LHCN-M2 (cell line): ENCODE results near the gene PRPF38B. TPM values are rescaled to one million over a fixed set of nuclear protein-coding genes. Genes with fewer than 3 reads are reported as not detected.
"Not testable (repeated sequence)": the region's sequence is repeated elsewhere in the genome, so short reads cannot be mapped to it uniquely, and the experiment has no call there.

ENCODE experiments used
- DNase-seq: peaks from one replicate; pipeline ENCODE4 v3.0.0-alpha.2; 2012; ENCODE audit warnings: low read depth
- polyA plus RNA-seq: library from polyadenylated mRNA; unstranded; fragments of >200 nt; gene quantifications from one replicate; pipeline ENCODE4 v1.2.1, GENCODE V29; 2012; ENCODE audit warnings: missing spikeins
- total RNA-seq: library from RNA; depleted of rRNA; stranded (reverse); fragments of >200 nt; gene quantifications from 2 replicates; pipeline ENCODE4 v1.2.3, GENCODE V29; 2014; rRNA removed

The PRPF38B gene, protein sequence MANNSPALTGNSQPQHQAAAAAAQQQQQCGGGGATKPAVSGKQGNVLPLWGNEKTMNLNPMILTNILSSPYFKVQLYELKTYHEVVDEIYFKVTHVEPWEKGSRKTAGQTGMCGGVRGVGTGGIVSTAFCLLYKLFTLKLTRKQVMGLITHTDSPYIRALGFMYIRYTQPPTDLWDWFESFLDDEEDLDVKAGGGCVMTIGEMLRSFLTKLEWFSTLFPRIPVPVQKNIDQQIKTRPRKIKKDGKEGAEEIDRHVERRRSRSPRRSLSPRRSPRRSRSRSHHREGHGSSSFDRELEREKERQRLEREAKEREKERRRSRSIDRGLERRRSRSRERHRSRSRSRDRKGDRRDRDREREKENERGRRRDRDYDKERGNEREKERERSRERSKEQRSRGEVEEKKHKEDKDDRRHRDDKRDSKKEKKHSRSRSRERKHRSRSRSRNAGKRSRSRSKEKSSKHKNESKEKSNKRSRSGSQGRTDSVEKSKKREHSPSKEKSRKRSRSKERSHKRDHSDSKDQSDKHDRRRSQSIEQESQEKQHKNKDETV
- 13.1 and 15.9 TPM in 2 replicates for total RNA-seq
- polyA plus RNA-seq = 10.3 TPM

DNA sequence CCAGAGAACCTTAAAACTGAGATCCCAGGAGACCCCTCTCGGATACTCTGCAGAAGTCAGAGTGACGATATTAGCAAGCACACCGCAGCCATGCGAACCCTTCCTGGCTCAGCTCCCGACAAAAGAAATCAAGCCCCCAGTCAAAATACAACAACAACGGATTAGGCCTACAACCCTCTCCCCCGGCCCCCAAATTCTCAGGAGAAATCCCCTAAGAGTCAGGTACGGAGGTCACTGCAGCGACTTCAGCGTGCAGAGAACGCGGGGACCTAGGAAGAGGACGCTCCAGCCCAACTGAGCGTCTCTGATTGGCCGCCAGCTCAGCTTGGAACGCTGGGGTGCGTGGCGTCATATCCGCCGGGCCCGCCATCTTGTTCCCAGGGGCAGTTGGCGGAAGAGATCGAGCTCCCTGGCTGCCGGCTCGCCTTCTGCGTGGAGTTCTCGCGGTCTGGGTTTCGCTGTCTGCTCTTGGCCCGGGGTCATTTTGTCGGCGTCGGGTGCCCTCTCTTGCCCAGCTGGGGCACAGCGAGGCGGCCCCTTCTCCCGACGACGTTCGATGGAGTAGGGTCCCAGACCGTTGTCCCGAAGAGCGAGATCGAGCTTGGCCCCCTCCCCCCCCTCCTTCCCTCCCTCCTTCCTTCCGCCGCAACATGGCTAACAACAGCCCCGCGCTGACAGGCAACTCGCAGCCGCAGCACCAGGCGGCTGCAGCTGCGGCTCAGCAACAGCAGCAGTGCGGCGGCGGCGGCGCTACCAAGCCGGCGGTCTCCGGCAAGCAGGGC, at the start of gene PRPF38B:
TSS of gene PRPF38B (plus strand) at position 369 of the 782 bp plus-strand sequence. CDS start at position 651, 282 bp downstream.
- DNase-seq = peak; percentile 89

DNA sequence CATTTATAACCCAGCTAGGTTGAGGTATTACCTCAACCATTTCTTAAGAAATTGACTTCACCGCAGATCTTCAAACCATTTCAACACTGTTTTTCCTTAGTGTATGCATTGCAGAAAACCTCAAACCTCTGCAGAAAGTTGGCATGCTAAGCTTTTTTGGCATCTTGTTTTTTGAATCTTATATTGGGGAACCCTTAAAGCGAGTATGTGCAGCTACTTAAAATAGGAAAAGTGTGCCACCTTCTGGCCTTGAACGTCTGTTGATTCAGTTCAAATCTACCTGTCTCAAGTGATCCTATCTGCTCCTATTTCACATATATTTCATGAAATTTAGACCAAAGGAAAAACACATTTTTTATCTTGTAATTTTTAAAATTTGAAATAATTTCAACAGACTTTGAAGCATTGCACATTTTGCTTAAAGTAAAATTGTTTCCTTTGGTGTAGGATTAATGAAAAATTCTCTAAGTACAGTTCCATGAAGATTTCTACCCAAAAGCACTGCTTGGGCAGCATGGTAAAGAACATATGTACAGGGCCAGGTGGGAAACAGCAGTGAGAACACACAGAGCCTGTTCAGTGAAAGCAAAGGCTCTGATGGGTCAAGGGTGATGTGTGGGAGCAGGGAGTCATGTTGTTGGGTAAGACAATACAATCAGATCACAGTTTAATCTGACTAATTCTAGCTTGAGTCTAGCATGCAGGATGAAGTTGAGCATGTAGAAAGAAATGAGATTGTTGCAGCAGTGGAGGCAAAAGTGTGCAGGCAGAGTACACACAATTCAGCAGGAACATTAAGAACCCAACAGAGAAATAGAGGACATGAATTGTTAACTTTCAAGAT, 48.4 kb upstream of the PRPF38B start:
- peak; percentile 54 for DNase-seq

DNA sequence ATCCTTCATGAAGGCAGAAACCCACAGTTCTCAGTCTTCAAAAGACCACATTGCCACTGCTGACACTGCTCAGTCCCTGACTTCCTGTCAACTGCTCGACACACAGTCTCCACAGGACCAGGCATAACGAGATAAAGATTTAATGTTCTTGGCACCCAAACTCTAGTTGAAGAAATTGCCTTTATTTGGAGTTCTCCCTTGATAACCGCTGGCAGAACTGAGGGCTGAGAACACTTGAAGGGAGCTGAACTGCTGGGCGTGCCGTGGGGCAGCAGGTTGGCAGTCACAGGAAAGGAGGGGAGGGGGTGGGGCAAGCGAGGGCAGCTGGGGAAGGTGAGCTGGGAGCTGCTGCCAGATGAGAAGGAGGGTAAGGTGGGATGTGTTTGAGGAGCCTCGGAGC, 47.1 kb upstream of the PRPF38B start:
- DNase-seq = no peak

DNA sequence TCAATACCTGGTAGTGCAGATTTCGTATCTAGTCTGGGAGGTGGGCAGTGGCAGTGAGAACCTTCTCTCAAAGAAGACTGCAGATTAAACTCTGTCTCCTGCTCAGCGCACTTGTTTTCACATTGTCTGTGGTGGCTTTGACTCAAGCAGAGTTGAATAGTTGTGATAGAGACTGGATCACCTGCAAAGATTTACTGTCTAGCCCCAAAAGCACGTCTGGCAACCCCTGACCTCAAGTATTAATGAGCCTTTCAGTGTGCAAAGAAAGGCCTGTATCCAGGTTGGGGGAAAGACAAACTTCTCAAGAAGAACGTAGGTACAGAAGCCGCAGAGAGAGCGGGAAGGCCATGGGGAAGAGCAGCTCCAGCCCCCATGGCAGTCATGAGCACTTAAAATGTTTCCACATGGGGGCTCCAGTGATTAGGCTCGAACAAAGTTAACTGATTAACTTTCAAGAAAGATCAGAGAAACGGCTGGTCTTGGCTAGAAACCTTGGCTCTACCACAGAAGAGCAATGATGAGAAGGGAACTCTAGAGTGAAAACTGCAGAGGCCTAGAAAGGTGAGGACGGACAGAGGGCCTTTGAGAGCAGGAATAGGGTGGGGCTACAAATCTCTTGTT, 46.4 kb upstream of the PRPF38B start:
- no peak for DNase-seq

DNA sequence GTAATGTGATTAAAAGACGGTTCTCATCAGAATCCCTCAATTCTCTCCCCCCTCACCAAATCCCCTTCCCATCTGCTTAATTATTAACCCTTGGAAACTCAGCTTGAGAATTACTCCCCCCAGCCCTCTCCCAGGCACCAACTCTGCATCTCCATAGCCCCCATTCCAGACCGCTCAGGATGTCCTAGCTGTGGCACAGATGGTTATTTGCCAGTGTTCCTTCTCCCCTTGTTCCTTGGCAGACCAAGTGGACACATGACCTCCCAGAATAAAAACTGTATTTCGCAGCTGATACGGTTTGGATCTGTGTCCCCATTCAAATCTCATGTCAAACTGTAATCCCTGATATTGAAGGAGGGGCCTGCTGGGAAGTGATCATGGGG, 45.9 kb upstream of the PRPF38B start:
- no peak for DNase-seq

DNA sequence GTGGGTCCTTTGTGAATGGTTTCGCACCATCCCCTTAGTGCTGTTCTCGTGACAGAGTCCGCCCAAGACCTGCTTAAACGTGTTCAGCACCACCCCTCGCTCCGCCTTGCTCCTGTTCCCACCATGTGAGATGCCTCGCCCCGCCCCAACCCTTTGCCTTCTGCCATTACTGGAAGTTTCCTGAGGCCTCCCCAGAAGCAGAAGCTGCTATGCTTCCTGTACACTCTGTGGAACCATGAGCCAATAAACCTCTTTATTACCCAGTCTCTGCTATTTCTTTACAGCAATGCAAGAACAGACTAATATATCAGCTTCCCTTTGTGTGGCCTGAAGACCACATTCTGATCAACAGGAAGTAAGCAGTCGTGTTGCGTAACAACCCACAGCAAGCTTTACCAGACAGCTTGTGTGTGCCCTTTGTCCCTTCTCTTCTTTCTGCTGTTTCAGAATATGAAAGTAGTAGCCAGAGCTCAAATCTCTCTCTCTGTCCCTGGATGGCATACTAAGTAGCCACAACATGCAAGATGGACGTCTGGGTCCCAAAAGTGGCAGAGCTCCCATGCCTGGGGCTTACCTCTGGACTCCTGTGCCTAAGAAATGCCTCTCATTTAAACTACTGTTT, 45.4 kb upstream of the PRPF38B start:
- peak; percentile 76 for DNase-seq

DNA sequence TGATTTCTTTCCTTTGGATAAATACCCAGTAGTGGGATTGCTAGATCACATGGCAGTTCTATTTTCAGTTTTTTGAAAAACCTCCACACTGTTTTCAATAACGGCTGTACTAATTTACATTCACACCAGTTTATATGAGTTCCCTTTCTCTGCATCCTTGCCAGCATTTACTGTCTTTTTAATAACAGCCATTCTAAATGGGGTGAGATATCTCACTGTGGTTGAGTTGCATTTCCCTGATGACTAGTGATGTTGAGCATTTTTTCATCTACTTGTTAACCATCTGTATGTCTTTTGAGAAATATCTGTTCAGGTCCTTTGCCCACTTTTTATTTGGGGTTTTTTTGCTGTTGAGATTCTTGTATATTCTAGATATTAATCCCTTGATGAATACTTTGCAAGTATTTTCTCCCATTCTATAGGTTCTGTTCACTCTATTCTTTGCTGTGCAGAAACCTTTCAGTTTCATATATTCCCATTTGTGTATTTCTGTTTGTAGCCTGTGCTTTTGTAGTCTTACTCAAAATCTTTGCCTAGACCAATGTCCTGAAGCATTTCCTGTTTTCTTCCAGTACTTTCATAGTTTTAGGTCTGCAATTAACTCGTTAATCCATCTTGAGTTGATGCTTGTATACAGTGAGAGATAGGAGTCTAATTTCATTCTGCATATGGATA, 38.5 kb upstream of the PRPF38B start:
- no peak for DNase-seq

DNA sequence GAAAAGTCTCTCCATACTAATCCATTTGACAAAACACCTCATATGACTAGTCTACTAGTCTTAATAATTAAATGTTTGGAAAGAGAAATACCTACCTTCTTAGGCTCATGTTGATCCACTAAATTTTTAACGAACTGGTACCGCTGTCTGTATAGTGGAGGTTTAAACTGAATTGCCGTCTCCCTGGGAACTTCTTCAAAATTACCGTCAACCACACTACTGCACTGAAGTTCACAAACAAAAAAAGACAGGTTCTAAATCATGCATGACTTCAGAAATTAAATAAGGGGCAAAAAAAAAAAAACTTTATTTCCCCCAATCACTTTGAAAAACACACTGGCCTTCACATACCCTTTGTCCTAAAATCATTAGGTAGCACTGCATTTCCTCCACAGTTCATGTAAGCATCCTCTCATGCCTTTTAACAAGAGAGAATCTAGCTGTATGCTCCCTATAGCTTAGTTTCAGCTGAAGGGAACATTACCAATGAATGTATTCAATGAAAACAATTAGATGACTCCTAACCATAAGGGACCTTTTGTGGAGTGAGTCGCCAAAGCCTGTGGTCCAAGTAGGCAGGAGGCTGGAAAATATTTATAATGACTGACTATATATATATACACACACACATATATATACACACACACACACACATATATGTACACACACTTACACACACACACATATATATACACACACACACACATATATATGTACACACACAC, 34.6 kb upstream of the PRPF38B start:
- DNase-seq = no peak

DNA sequence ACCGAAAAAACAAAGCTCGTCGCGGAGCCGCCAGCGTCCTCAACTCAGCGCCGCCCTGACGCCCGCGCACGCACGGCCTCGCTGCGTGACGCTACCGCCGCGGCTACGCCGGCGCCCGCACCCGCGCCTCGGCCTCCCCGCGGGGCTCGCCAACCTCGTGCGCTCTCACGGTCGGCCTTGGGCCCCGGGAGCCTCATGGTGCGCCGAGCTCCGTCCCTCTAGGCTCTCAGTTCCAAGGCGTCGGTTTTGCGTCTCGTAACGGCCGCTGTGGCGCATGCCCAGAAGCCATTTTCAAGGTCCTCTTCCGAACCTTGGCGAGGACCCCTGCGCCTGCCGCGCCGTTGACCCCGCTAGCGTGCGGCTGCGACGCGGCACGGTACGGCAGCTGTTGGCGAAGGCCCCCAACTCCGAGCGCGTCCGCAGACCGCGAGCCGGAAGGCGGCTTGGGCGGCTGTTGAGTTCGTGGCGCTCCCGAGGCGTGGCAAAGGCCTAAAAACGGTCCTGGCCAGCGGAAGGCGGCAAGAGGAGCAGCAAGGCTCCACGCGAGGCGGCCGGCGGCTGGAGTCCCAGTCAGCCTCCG, 31.0 kb upstream of the PRPF38B start, which contains the start of gene HENMT1:
TSS of gene HENMT1 (minus strand) at position 64 of the 580 bp plus-strand sequence. CDS start 1,209 bp downstream, outside the sequence.
- DNase-seq = no peak

DNA sequence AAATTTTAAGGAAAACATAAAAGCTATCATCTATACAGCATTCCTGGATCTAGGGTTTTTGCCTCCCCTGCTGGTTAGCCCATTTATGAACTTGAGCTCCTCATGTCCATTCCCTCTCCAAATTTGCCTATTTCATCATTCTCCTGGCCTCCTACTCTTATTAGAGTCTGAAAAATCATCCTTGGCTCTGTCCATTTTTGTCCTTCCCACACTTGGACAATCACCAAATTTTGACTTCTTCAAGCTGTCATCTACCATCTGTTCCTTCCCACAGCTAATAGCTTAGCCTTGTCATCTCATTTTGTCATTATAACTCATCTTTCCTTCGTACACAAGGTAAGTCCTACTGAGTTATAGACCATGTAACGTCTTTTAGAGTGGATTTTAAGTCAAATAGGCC, 29.0 kb upstream of the PRPF38B start:
- DNase-seq = no peak

DNA sequence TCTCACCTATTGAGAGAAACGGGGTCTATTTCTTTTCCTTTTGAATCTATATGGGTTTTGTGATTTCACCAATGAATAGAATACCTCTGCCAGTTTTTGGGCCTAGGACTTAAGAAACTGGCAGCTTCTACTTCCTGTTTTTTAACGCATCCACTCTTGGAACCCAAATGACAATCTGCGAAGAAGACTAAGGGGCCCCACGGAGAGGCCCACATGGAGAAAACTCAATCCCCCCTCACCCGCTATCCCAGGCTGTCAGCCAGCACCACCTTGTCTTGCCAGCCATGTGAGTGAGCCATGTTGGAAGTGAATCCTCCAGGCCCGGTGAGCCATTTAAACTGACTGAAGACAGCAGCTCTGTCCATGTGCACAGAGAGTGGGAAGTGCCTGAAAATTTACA, 27.6 kb upstream of the PRPF38B start:
- DNase-seq = no peak

DNA sequence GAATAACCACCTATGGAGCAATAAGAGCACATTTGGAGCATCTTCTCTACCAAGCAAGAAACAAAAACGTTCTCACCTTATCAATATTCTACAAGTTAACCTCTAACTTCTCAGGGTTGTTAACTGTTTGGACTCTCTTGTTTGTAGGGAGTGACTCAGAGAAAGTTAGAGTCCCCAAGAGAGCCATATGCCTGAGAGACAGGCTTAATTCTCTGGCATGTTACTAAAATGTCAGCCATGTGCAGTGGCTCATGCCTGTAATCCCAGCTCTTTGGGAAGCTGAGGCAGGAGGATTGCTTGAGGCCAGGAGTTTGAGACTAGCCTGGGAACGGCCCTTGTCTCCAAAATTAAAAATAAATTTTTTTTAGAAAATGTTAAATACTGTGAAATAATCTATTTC, 27.0 kb upstream of the PRPF38B start:
- DNase-seq = no peak

DNA sequence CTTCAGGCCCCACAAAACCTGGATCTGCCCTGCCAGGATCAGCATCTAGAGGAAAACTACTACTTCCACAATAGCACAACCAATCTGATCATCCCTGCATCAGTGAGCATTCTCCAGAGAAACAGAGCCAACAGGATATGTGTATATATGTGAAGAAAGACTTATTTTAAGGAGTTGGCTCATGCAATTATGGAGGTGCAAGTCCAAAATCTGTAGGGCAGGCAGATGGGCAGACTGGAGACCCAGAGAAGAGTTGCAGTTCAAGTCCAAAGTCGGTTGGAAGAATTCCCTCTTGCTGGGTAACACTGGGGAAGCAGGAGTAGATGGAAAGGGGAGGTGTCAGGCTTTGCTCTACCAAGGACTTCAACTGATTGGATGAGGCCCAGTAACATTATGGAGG, 26.3 kb upstream of the PRPF38B start:
- DNase-seq = no peak

DNA sequence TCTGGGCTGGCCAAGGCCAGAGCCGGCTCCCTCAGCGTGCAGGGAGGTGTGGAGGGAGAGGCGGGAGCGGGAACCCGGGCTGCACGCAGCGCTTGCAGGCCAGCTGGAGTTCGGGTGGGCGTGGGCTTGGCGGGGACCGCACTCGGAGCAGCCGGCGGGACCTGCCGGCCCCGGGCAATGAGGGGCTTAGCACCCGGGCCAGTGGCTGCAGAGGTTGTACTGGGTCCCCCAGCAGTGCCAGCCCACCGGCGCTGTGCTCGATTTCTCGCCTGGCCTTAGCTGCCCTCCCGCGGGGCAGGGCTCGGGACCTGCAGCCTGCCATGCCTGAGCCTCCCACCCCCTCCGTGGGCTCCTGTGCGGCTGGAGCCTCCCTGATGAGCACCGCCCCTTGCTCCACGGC, 24.7 kb upstream of the PRPF38B start:
- DNase-seq = not testable (repeated sequence)

DNA sequence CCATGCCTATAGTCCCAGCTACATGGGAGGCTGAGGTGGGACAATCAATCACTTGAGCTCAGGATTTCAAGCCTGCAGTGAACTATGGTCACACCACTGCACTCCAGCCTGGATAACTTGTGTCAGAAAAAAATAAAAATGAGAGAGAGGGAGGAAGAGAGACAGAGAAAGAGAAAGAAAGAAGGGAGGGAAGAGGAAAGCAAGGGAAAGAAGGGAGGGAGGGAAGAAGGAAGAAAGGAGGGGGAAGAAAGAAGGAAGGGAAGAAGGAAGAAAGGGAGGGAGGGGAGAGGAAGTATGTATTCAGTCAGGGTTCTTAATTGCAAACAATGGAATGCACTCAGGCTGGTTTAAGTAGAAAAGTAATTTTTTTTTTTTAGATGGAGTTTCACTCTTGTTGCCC, 23.3 kb upstream of the PRPF38B start:
- no peak for DNase-seq

DNA sequence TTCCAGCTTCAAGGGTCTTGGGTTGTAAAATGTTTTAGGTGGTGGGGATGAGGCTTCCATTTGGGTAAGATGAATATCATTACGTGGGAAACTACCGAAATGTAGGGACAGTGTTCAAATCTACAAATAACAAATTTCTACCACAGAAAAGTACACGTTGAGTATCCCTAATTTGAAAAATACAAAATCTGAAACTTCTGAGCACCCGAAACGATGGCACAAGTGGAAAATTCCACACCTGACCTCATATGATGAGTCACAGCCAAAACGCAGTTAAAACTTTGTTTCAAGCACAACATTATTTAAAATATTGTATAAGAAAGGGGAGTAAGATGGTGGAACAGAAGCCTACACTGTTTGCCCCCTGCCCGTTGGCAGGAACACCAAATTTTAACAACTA, 22.4 kb upstream of the PRPF38B start:
- no peak for DNase-seq

DNA sequence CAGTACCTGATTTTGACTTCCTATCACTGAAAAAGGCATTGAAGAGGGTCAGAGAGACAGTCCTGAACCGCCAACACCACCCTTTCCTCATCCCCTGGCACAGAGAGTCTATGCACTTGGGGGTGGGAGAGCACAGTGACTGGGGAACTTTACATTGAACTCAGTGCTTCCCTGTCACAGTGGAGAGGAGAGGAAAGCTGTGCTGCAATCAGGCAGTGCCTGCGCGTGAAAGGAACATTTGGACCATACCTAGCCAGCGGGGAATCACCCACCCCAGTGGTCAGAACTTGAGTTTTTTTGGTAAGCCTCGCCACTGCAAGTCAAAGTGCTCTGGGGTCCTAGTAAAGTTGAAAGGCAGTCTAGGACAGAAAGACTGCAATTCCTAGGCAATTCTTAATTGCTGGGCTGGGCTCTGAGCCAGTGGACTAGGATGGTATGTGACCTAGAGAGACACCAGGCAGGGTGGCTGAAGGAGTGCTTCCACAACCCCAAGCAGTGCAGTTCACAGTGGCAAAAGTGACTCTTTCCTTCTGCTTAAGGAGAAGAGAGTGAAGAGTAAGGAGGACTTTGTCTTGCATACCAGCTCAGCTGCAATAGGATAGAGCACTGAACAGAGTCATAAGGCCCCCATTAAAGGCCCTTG, 21.9 kb upstream of the PRPF38B start:
- no peak for DNase-seq

DNA sequence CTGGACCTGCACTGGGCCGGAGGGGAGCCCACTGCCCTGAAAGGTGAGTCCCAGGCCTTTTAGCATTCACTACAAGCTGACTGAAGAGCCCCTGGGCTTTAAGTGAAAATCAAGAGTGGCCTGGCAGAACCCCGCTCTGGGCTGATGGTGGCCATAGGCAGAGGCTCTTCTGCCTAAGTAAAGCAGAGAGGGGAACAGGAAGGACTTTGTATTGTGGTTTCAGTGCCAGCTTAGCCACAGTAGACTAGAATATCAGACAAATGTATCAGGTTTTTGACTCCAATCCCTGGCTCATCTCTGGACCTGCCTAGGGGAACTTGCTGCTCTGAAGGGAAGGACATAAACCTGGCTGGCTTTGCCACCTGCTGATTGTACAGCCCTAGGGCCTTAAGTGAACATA, 21.0 kb upstream of the PRPF38B start:
- DNase-seq = no peak
